Ammon's horn (tissue), 1 donor: Measurements from ENCODE around the gene LHX3.

Source experiments
- DNase-seq: peaks from one replicate; pipeline ENCODE4 v3.0.0-alpha.2; 2016; ENCODE audit warnings: low spot score

LHX3 gene

GRCh38 chr9:136207616-136208015, 2.7 kb upstream of the LHX3 start:
- no peak for DNase-seq

DNA sequence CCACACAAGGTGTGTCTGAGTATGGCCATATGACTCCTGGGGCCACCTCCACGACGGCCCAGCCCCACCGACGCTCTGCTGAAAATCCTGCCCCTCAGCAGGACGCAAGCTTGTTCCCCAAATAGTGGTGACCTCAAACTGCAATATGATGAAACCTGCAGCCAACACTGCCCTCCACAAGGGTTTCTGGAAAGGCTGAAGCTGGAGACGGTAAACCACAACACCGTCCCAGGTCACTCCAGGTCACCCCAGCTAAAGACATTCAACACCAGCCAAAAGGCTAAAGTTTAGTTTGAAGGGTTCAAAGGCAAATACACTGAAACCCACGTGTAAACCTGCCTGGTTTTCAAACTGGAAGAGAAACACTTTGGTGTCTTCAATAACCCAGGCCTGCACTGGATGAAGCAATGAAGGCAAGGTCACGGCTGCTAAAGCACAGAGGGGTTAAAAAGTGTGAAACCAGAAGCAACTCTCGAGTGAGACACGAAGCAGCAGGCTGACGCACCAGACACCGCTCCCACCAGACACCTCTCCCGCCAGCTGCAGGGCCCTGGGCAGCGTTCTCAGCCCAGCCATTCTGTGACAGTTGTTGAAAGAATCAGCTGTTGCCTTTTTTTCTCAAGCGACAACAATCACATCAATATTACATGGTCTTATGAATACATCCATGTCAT, 1.8 kb upstream of the LHX3 start:
- no peak for DNase-seq

GRCh38 chr9:136205707-136205992, 722 bp upstream of the LHX3 start:
- DNase-seq, result no peak

DNA sequence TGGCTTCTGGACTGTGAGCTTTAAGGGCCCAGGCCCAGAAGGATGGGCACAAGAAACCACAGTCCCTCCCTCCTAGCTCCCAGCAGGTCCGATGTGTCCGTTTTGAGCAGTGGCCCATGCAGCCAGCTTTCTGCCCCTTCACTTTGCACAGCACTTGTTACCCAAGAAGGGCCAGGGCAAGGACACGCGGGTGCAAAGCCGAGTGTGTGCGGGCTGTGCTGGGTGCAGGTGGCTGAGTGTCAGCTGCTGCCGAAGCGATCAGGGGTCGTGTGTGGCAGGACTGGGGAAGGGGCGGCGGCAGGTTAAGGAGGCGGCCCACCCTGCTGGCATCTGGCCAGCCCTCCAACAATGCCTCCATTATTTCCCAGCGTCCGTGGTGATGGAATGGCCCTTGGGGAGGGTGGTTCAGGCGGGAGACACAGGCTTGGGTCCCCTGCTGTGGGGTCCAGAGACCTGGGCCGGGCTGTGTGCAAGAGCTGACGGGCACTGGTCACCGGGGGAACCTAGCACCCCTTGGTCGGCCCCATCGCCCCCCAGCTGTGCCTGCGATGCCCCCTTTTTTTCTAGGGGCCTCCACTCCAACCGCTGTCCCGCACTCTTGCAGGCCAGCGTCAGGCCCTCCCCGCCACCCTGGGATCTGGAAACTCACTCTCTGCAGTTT, 653 bp downstream of the LHX3 start:
- no peak for DNase-seq

DNA sequence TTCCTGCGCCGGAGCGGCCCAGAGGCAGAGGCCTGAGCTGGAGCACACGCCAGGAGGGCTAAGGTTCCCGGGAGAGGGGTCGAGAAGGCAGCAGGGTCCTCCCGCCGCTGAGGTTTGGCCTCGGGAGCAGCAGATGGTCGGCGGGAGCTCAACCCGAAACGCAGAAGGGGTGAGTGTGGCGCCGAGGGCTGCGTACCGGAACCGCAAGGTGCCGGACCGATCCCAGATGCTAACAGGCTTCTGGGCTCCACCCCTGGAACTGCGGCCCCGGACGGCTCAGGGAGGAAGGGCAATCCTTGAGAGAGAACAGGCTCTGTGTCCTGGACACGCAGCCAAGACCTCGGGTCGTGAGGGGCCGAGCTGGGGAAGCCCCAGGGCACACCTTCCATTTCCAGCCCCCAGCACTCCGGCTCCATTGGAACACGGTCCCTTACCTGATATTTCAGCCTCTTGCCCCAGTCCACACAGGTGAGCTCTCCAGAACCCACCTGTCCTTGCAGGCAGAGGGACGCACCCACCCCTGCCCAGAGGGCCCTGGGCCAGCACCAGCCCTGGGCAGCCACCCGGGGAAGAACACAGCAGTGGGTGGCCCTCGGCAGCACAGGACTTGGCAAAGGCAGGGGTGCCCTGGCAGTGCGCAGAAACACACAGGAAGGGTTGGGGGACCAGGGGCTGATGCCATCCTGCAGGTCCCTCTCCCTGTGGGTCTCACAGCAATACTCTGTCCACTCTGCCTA, 1.4 kb downstream of the LHX3 start:
- DNase-seq, result no peak

GRCh38 chr9:136202454-136203407, 2.2 kb downstream of the LHX3 start:
- DNase-seq, result no peak

DNA sequence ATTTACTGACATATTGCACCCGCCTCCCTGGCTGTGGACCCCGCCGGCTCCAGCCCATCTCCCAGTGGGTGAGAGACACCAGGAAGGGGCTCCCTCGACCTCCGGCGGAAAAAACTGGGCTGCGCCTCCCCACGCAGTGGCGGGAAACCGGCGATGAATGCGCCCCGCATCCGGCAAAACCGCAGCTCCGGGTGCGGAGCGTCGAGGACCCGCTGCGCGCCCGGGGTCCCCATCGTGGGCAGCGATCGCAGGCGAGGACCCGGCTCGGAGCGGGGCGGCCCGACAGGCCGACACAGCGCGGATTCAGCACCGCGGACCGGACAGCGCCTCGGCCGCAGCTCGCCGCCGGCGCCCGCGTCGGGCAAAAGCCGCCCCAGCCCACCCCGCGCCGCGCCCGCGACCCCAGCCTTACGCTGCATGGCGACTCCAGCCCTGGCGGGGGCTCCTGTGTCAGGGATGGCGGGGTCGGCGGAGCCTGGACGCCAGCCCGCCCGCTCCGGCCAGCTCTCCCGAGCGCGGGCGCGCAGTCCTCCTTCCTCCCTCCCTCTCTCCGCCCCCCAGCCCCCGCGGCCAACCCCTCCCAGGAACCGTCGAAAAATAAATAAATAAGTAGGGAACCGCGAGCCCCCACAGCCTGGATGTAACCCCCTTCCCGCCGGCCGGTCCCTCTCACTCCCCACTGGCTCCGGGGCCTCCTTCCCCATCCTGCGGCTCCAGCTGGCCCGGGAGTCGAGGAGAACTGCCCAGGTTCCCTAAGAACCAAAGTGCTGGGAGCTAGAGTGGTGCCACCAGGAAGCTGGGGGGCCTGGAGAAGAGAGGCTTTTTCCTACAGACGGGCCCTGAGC, 3.1 kb downstream of the LHX3 start:
- DNase-seq, result no peak

DNA sequence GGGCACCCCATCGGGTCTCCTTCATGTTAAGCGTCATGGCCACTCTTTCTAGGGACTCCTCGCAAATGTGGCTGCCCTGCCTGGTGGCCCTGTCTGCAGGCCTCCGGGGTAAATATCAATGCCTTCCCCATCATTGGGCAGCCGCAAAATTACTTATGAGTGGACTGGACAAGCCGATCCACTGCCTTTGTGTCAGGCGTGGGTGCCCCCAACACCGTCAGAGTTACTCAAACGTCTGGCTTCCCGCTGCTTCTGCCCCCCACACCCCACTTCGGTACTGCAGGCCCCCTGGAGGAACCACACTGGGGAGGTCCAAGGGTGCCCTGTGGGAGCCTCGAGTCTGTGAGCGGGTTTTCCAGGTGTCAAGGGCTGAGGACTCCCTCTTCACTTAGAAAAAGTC, 3.8 kb downstream of the LHX3 start:
- no peak for DNase-seq

GRCh38 chr9:136200424-136200823, 4.5 kb downstream of the LHX3 start:
- DNase-seq, result no peak

- DNase-seq, result no peak
Measured at GRCh38 chr9:136199391-136200288, 5.3 kb downstream of the LHX3 start.

GRCh38 chr9:136198605-136199083, 6.3 kb downstream of the LHX3 start:
- no peak for DNase-seq

DNA sequence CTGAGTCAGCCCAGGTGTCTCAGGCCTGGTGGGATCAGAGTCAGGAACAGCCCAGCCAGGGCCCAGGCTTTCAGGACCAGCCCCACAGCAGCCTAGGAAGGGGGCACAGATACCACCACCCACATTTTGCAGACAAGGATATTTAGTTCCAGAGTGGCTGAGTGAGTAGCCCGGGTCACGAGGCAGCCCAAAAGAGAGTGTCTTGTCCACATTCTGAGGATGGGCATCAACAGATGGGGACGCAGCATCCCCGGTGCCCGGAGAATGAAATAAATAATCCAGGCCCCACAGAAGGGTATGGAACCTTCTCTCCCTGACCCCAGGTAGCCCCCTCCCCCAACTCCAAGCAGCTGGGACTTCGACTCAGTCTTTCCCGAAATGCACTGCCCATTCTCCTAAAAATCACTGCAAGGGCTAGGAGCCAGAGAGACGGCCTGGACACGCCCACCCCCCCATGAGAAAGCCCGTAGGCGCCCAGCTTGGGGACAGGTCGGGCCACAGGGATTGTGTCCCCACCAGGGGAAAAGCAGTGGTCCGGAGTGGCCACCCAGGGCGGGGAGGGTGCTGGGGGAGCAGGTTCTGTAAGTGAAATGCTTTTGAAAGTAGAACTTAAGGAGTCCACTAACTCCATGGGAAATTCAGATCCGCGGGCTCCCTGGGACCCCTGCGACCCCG, 6.9 kb downstream of the LHX3 start:
- no peak for DNase-seq

GRCh38 chr9:136197084-136197875, 7.6 kb downstream of the LHX3 start:
- DNase-seq, result no peak

GRCh38 chr9:136196404-136197083, 8.4 kb downstream of the LHX3 start:
- DNase-seq, result no peak

GRCh38 chr9:136194540-136194939, 10.4 kb downstream of the LHX3 start:
- DNase-seq, result no peak

GRCh38 chr9:136193891-136194279, 11.0 kb downstream of the LHX3 start:
- no peak for DNase-seq

GRCh38 chr9:136193127-136193890, 11.6 kb downstream of the LHX3 start:
- DNase-seq, result no peak
